ENCODE results near the gene SULT4A1.

DNA sequence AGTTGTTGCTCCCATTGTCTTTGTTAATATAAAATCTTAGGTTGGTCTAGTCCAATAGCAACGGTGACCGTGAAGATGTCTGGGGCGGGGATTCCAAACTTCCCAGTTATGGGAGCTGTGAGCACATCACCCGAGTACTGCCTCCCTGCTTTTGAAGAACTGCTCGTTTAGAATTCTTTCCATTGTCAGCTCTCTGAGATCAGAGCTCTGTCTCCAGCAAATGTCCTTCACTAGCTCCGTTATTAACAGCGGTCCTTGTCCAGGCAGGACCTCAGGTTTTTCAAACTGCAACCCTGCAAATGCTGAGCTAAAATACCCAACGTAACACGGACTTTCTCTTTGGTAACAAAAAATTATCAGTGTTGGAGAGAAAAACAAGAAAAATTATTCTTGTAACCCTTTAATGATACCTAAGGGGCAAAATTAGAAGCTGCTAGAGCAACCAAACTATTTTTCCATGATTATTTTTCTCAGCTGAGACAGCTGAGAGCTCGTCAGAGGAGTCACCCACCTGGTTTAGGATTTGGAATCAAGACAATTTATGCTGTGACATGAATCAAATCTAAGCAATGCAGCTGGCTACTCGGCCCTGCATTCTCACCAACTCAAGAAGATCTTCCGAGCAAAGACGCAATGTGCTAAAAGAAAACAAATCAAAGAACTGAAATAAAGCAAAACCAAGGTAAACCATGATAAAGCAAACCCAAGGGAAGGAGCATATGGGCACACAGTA lies 35.1 kb downstream of the SULT4A1 start:
- no peak for TF ChIP-seq ZNF274 (IDR thresholded peaks at IDR 0.05; ENCODE audit: low read depth, low read length)
- TF ChIP-seq YY1 (IDR thresholded peaks at IDR 0.05; ENCODE audit: insufficient read depth, insufficient read length): no peak
- no peak for TF ChIP-seq SUZ12 (IDR thresholded peaks at IDR 0.05; ENCODE audit: extremely low read depth, insufficient read depth, insufficient read length)

All from NT2/D1 (cell line).